Natural killer cell (primary cell): ENCODE measurements around the gene FBXO10. TPM values are rescaled to one million over a fixed set of nuclear protein-coding genes. Genes with fewer than 3 reads are reported as not detected.
A peak's percentile ranks its signal among the peaks of the same experiment; 100 is the strongest.

Experiments
- ATAC-seq, 3 donors: fragments of 150-1000 bp in 2 of 3; fragments of 200-7000 bp in 1 of 3; cut with Tn5 transposase; 1 replicate in 1 of 3; 2 replicates in 2 of 3; pipeline ENCODE4 v1.10.0; 2021; ENCODE audit warnings: mild to moderate bottlenecking in 2 of 3, moderate library complexity in 2 of 3
- DNase-seq, 2 donors: peaks; one replicate each; pipeline versions ENCODE4 v3.0.0 to v3.0.0-alpha.2; 2013 to 2021; ENCODE audit warnings: mixed read lengths in 1 of 2
- H3K27ac ChIP-seq: one replicate; pipeline ENCODE4 v1.5.1; 2013; ENCODE audit warnings: mild to moderate bottlenecking, low read length
- H3K27me3 ChIP-seq: one replicate; pipeline ENCODE4 v1.6.1; 2013; ENCODE audit warnings: low read length; ENCODE audit not compliant: control insufficient read depth, insufficient read depth
- H3K36me3 ChIP-seq: one replicate; pipeline ENCODE4 v1.6.1; 2013; ENCODE audit warnings: low read length; ENCODE audit not compliant: control insufficient read depth, insufficient read depth
- H3K4me1 ChIP-seq: one replicate; pipeline ENCODE4 v1.6.1; 2013; ENCODE audit warnings: low read length; ENCODE audit not compliant: control insufficient read depth, insufficient read depth
- H3K4me3 ChIP-seq: one replicate; pipeline ENCODE4 v1.5.1; 2013; ENCODE audit warnings: low read length
- H3K9me3 ChIP-seq: one replicate; pipeline ENCODE4 v1.6.1; 2013; ENCODE audit warnings: low read length; ENCODE audit not compliant: control insufficient read depth, insufficient read depth
- H3K27ac Mint-ChIP-seq, 2 donors: one replicate each; pipeline ENCODE4 v1.8.0; 2022; ENCODE audit warnings: mild to moderate bottlenecking in 2 of 2, mixed read lengths in 2 of 2, moderate library complexity in 1 of 2
- H3K27me3 Mint-ChIP-seq, 2 donors: one replicate each; pipeline ENCODE4 v1.8.0; 2022; ENCODE audit warnings: low read depth in 2 of 2, mixed read lengths in 2 of 2
- H3K36me3 Mint-ChIP-seq: one replicate; pipeline ENCODE4 v1.8.0; 2022; ENCODE audit warnings: mixed read lengths
- H3K4me1 Mint-ChIP-seq, 2 donors: one replicate each; pipeline ENCODE4 v1.8.0; 2022; ENCODE audit warnings: mixed read lengths in 2 of 2
- H3K4me3 Mint-ChIP-seq: one replicate; pipeline ENCODE4 v1.8.0; 2022; ENCODE audit warnings: mild to moderate bottlenecking, moderate library complexity, mixed read lengths
- H3K9me3 Mint-ChIP-seq, 2 donors: one replicate each; pipeline ENCODE4 v1.8.0; 2022; ENCODE audit warnings: mixed read lengths in 2 of 2
- WGBS: methylation state at CpG from one replicate; pipeline ENCODE4 v1.1.7; 2013; ENCODE audit warnings: missing lambda C conversion rate; ENCODE audit not compliant: insufficient coverage; 5-methylcytosine and 5-hydroxymethylcytosine counted together
- intact Hi-C: fragments of 100-400 bp; cut with micrococcal nuclease; formaldehyde crosslinking; loops from one replicate; pipeline ENCODE4 v1.14.2; 2022
- total RNA-seq, 4 donors: library from RNA; stranded (reverse); fragments of 120-200 nt in 1 of 4; gene quantifications; one replicate each; pipeline versions ENCODE4 v1.2.3 to v1.2.4, GENCODE V29; 2013 to 2022
- TF ChIP-seq, protein P1 (sequence below): fragments of 200-600 bp; IDR thresholded peaks from one replicate; pipeline ENCODE4 v1.8.0; 2022; ENCODE audit warnings: antibody characterized with exemption

The FBXO10 gene
- total RNA-seq, 3 donors from 2014 or later (not counting 1 experiment from before 2014, with no cell fraction given): 1.7 to 2.2 (median 2.1) TPM

DNA sequence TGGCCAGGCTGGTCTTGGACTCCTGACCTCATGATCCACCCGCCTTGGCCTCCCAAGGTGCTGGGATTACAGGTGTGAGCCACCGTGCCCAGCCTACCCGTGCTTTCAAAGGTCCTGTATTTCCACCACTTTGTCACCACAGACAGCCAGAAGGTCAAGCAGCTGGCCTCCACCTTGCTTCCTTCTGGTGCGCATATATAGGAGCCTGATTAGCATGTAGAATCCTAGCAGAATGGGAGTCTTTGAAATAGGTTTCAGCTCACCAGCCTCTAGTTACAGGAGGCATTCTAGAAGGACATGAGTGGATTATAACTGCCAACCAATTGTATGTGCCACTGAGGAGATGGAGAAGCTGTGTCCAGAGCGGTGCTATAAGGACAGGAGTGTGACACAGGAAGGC lies 71.6 kb downstream of the FBXO10 start:
- WGBS: 69% methylated on average over 5 of the region's 5 CpGs
- TF ChIP-seq, protein P1, sequence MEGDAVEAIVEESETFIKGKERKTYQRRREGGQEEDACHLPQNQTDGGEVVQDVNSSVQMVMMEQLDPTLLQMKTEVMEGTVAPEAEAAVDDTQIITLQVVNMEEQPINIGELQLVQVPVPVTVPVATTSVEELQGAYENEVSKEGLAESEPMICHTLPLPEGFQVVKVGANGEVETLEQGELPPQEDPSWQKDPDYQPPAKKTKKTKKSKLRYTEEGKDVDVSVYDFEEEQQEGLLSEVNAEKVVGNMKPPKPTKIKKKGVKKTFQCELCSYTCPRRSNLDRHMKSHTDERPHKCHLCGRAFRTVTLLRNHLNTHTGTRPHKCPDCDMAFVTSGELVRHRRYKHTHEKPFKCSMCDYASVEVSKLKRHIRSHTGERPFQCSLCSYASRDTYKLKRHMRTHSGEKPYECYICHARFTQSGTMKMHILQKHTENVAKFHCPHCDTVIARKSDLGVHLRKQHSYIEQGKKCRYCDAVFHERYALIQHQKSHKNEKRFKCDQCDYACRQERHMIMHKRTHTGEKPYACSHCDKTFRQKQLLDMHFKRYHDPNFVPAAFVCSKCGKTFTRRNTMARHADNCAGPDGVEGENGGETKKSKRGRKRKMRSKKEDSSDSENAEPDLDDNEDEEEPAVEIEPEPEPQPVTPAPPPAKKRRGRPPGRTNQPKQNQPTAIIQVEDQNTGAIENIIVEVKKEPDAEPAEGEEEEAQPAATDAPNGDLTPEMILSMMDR: no peak
- intact Hi-C loops: loop anchor here (2.0 to 10.0 kb wide), 3 partner anchors 18 to 90 kb away; partner anchors contain the start of gene TOMM5
- no peak for DNase-seq
- Histone ChIP-seq H3K36me3 (peaks cover 28% of the 10 kb centered on the region), H3K9me3 (no peaks in the 10 kb centered on the region), H3K4me1 (peaks cover 34% of the 10 kb centered on the region), H3K4me3 (peak overlapping the region; percentile 16), H3K27ac (peak overlapping the region; percentile 80), H3K27me3 (no peaks in the 10 kb centered on the region)
- no peak for ATAC-seq
- Mint-ChIP-seq H3K27me3 (no peaks in the 10 kb centered on the region), H3K9me3 (no peaks in the 10 kb centered on the region), H3K4me3 (peak overlapping the region; percentile 90), H3K27ac (peak overlapping the region; percentile 90 to 97), H3K4me1 (peaks cover 63 to 73% of the 10 kb centered on the region in 2 donors), H3K36me3 (peaks cover 16% of the 10 kb centered on the region)

DNA sequence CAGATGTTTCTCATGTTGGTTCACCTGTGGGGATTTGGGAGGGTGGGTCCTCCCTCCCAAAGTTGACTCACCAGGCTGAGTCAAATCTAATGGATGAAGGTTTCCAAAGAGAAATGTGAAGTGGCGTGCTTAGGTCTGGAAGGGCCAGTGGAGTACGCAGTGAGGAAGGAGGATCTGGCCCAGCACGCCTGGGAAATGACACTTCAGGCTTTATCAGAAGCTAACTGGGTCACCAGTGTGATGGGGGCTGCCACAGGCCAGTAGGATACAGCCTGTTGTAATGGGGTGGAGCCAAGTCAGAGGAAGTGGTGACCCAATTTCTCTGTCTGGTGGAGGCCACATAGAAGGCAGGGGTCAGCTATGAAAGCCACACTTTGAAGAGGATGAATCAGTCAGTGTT lies 72.4 kb downstream of the FBXO10 start:
- Mint-ChIP-seq H3K4me3 (peak overlapping the region; percentile 90), H3K36me3 (peaks cover 16% of the 10 kb centered on the region), H3K9me3 (no peaks in the 10 kb centered on the region), H3K4me1 (peaks cover 63 to 66% of the 10 kb centered on the region in 2 donors), H3K27me3 (no peaks in the 10 kb centered on the region), H3K27ac (peak overlapping the region; percentile 90 to 97)
- peaks cover 28% of the 10 kb centered on the region for H3K36me3 ChIP-seq
- H3K9me3 ChIP-seq: no peaks in the 10 kb centered on the region
- ATAC-seq: peak; percentile 98 to 99 (median 98)
- no peaks in the 10 kb centered on the region for H3K27me3 ChIP-seq
- peak overlapping the region; percentile 80 for H3K27ac ChIP-seq
- WGBS: 25% methylated on average over 3 of the region's 3 CpGs
- H3K4me3 ChIP-seq: peak overlapping the region; percentile 16
- peak; percentile 69 to 72 for DNase-seq
- peaks cover 34% of the 10 kb centered on the region for H3K4me1 ChIP-seq
- intact Hi-C loops: loop anchor here (1.0 to 10.0 kb wide), 4 partner anchors 17 to 89 kb away; partner anchors contain the start of genes TOMM5 and ZBTB5
- TF ChIP-seq, protein P1: no peak

DNA sequence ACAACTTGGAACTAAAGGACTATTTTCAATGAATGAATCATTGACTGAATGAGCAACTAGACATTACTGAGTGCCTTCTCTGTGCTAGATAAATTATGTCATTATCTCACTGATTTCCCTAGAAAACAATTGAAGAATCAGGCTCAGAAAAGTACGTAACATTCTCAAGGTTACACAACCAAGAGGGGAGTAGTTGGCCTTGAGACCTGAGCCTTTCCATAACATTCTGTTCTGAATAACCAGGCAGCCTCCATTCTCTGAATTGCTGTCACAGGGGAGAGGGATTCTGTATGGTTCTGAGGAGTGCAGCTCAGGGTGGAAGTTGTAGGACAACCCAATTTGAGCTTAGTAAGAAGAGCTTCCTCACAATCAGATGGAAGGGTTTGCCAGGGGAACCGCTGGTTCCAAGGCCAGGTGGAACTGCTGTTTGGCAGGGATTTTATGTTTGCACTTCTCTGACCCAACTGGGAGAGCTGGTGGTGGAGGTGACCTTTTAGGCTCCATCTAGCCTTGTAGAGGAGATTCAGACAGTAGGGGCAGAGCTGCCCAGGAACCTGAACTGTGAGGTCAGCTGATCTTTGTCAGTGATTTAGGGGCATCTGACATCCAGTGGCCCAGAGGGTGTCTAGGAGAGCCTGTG lies 74.1 kb downstream of the FBXO10 start:
- no peak for ATAC-seq
- DNase-seq: no peak
- 94% methylated on average over 1 of the region's 2 CpGs for WGBS
- H3K27me3 Mint-ChIP-seq: no peaks in the 10 kb centered on the region
- Histone ChIP-seq H3K4me1 (peaks cover 34% of the 10 kb centered on the region), H3K27me3 (no peaks in the 10 kb centered on the region), H3K9me3 (no peaks in the 10 kb centered on the region), H3K27ac (peak overlapping the region; percentile 80), H3K36me3 (peaks cover 42% of the 10 kb centered on the region), H3K4me3 (no peak overlapping the region)
- peak overlapping the region; percentile 90 to 97 for H3K27ac Mint-ChIP-seq
- H3K9me3 Mint-ChIP-seq: no peaks in the 10 kb centered on the region
- intact Hi-C loops: loop anchor here (5.0 to 10.0 kb wide), 2 partner anchors 87 to 90 kb away; partner anchors contain the start of gene TOMM5
- H3K4me1 Mint-ChIP-seq: peaks cover 49 to 52% of the 10 kb centered on the region in 2 donors
- H3K4me3 Mint-ChIP-seq: no peak overlapping the region
- TF ChIP-seq, protein P1: no peak
- peaks cover 29% of the 10 kb centered on the region for H3K36me3 Mint-ChIP-seq
